Testis (tissue), 3 donors: Measurements from ENCODE around the gene RGMA. TPM values are rescaled to one million over a fixed set of nuclear protein-coding genes. Genes with fewer than 3 reads are reported as not detected.

Experiments
- DNase-seq: peaks from one replicate; pipeline ENCODE4 v3.0.0-alpha.2; 2019
- H3K27ac ChIP-seq, 2 donors: fragments of 200-600 bp; sonication (generic); one replicate each; pipeline ENCODE4 v1.5.1; 2019
- H3K27me3 ChIP-seq: fragments of 200-600 bp; sonication (generic); one replicate; pipeline ENCODE4 v1.5.1; 2019
- H3K36me3 ChIP-seq: fragments of 200-600 bp; sonication (generic); one replicate; pipeline ENCODE4 v1.5.1; 2017; ENCODE audit warnings: low read depth; ENCODE audit errors: missing control alignments
- H3K4me1 ChIP-seq: fragments of 200-600 bp; sonication (generic); one replicate; pipeline ENCODE4 v1.5.1; 2019
- H3K4me3 ChIP-seq, 2 donors: fragments of 200-600 bp; sonication (generic); one replicate each; pipeline ENCODE4 v1.5.1; 2017 to 2019
- H3K9me3 ChIP-seq: fragments of 200-600 bp; sonication (generic); one replicate; pipeline ENCODE4 v1.5.1; 2017
- CTCF ChIP-seq, 3 experiments: fragments of 450-650 bp in 2 of 3; fragments of 200-600 bp in 1 of 3; sonication (generic) in 1 of 3; IDR thresholded peaks; one replicate each; pipeline ENCODE4 v1.5.1; 2016 to 2019; ENCODE audit warnings: antibody characterized with exemption in 3 of 3, mild to moderate bottlenecking in 2 of 3, moderate library complexity in 1 of 3
- POLR2A ChIP-seq: fragments of 450-650 bp; IDR thresholded peaks from one replicate; pipeline ENCODE4 v1.6.1; 2017; ENCODE audit warnings: antibody characterized with exemption, mild to moderate bottlenecking, moderate library complexity
- WGBS, 2 donors: methylation state at CpG; one replicate each; pipeline ENCODE4 v1.1.5; 2018; 5-methylcytosine and 5-hydroxymethylcytosine counted together
- intact Hi-C: fragments of 100-400 bp; cut with DNase I; formaldehyde crosslinking; loops from one replicate; pipeline ENCODE4 v1.15.1; 2023; ENCODE audit warnings: low total_unique reads
- polyA plus RNA-seq: library from polyadenylated mRNA; stranded (reverse); fragments of 350-450 nt; fragmentation: Illumina TruSeq; extraction: RNeasy Lipid Tissue Mini Kit (QIAGEN cat#74804); gene quantifications from one replicate; pipeline ENCODE4 v1.2.3, GENCODE V29; 2014; ENCODE audit warnings: low read depth, low replicate concordance; ENCODE audit not compliant: insufficient read depth
- total RNA-seq, 2 donors: library from RNA; depleted of rRNA; stranded (reverse); fragments of >200 nt; gene quantifications; one replicate each; pipeline ENCODE4 v1.2.3, GENCODE V29; 2016

RGMA gene
- total and polyA plus RNA-seq, 3 donors from 2014 or later: 53.7 to 120 (median 65.4) TPM

GRCh38 chr15:93081399-93081798 is 7.6 kb downstream of the RGMA start:
- 85 to 87% methylated on average over 5 of the region's 5 CpGs for WGBS, 2 donors
- no peak overlapping the region for H3K27ac ChIP-seq
- no peak for DNase-seq
- H3K36me3 ChIP-seq: no peaks in the 10 kb centered on the region
- intact Hi-C loops: no loop called here
- H3K4me1 ChIP-seq: peaks cover 4% of the 10 kb centered on the region
- no peak overlapping the region for H3K4me3 ChIP-seq
- TF ChIP-seq POLR2A: no peak
- no peak for TF ChIP-seq CTCF (IDR thresholded peaks at IDR 0.05)
- no peaks in the 10 kb centered on the region for H3K9me3 ChIP-seq
- H3K27me3 ChIP-seq: no peaks in the 10 kb centered on the region

- Histone ChIP-seq H3K27me3 (no peaks in the 10 kb centered on the region), H3K27ac (no peak overlapping the region), H3K9me3 (no peaks in the 10 kb centered on the region), H3K4me3 (no peak overlapping the region), H3K4me1 (no peaks in the 10 kb centered on the region), H3K36me3 (no peaks in the 10 kb centered on the region)
- intact Hi-C loops: no loop called here
- WGBS, 2 donors: 54 to 66% methylated on average over 6 of the region's 6 CpGs
- no peak for DNase-seq
- TF ChIP-seq POLR2A: no peak
Measured at GRCh38 chr15:93080451-93080850, 8.6 kb downstream of the RGMA start.

GRCh38 chr15:93076875-93077274 is 12.1 kb downstream of the RGMA start:
- H3K4me1 ChIP-seq: peaks cover 16% of the 10 kb centered on the region
- no peaks in the 10 kb centered on the region for H3K9me3 ChIP-seq
- H3K27me3 ChIP-seq: no peaks in the 10 kb centered on the region
- no peak overlapping the region for H3K4me3 ChIP-seq
- H3K36me3 ChIP-seq: no peaks in the 10 kb centered on the region
- TF ChIP-seq CTCF (IDR thresholded peaks at IDR 0.05) (no peak), POLR2A (no peak)
- whole genome bisulfite sequencing, 2 donors: 84 to 85% methylated on average over 5 of the region's 5 CpGs
- no peak for DNase-seq
- intact Hi-C loops: no loop called here
- H3K27ac ChIP-seq: no peak overlapping the region

GRCh38 chr15:93076217-93076616 is 12.8 kb downstream of the RGMA start:
- WGBS, 2 donors: 79 to 88% methylated on average over 1 of the region's 1 CpG
- intact Hi-C loops: no loop called here
- Histone ChIP-seq H3K27me3 (no peaks in the 10 kb centered on the region), H3K4me1 (peaks cover 16% of the 10 kb centered on the region), H3K27ac (no peak overlapping the region), H3K36me3 (no peaks in the 10 kb centered on the region), H3K4me3 (no peak overlapping the region), H3K9me3 (no peaks in the 10 kb centered on the region)
- no peak for DNase-seq
- no peak for TF ChIP-seq CTCF (IDR thresholded peaks at IDR 0.05)
- TF ChIP-seq POLR2A: no peak

- TF ChIP-seq POLR2A (no peak), CTCF (IDR thresholded peaks at IDR 0.05) (no peak)
- Histone ChIP-seq H3K36me3 (no peaks in the 10 kb centered on the region), H3K27me3 (no peaks in the 10 kb centered on the region), H3K27ac (no peak overlapping the region), H3K4me1 (peaks cover 16% of the 10 kb centered on the region), H3K4me3 (no peak overlapping the region), H3K9me3 (no peaks in the 10 kb centered on the region)
- DNase-seq: no peak
- intact Hi-C loops: no loop called here
- WGBS, 2 donors: 71 to 75% methylated on average over 13 of the region's 13 CpGs
Measured at GRCh38 chr15:93074599-93074998, 14.4 kb downstream of the RGMA start.
